Measurements from ENCODE around the gene DYNC1I1.

The DYNC1I1 gene

DNA sequence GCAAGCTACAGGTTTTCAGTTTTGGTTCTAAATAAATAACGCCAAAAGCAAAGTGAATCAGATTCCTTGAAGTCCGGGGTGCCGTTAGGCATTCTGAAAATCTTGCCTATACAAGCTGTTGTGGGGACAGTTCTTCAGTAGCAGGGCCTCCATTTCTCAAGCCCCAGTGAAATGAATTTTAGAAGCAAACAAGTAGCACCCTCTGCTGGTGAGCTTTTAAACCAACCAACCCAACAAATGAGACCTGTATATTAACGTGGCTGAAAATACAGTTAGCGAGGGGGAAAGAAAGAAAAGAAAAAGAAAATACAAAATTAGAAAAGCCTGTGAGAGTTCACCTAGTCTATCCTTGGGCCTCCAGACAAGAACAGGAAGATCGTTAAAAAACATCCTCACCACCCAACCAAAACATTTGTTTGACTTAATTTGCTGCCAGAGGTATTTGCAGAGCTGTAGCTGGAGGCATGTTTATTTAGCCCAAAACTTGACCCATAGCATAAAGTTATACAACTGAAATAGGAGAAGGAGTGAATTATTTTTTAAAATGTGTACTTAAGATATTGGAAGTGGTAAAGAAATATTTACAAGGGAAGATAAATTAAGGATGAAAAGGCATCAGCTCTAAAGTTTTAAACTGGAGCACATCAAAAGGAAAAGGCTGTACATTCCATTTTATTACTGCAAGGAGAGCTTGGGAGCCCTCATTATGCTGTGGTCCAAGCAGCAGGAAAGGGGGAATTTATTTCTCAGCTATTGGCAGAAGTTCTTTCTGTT lies 98.9 kb downstream of the DYNC1I1 start:
- Histone ChIP-seq H3K4me1 (ENCODE audit: insufficient read depth, low read length, poor library complexity, severe bottlenecking) (no peaks in the 10 kb centered on the region), H3F3A (ENCODE audit: low read depth) (no peaks in the 10 kb centered on the region), H3K9me3 (ENCODE audit: insufficient read depth, low read depth, low read length) (no peaks in the 10 kb centered on the region), H3K9me2 (replicated peaks; ENCODE audit: low read depth, low read length) (no peaks in the 10 kb centered on the region), H3K4me3 (ENCODE audit: low read length, poor library complexity, severe bottlenecking) (no peak overlapping the region), H2AFZ (ENCODE audit: low read length) (0 out of 2 replicates have a peak overlapping the region, but pooled peaks have one; percentile 2), H4K20me1 (ENCODE audit: insufficient read depth, low read length, poor library complexity, severe bottlenecking) (no peaks in the 10 kb centered on the region), H3K79me2 (ENCODE audit: insufficient read depth, low read length) (no peaks in the 10 kb centered on the region), H3K4me2 (ENCODE audit: low read depth, low read length, poor library complexity, severe bottlenecking) (no peak overlapping the region), H3K9ac (ENCODE audit: low read depth, low read length, poor library complexity, severe bottlenecking) (no peak overlapping the region), H3K36me3 (ENCODE audit: insufficient read depth, low read length) (no peaks in the 10 kb centered on the region), H3K27me3 (ENCODE audit: insufficient read depth, low read length, poor library complexity, severe bottlenecking) (no peaks in the 10 kb centered on the region)
- TF ChIP-seq, protein P1, sequence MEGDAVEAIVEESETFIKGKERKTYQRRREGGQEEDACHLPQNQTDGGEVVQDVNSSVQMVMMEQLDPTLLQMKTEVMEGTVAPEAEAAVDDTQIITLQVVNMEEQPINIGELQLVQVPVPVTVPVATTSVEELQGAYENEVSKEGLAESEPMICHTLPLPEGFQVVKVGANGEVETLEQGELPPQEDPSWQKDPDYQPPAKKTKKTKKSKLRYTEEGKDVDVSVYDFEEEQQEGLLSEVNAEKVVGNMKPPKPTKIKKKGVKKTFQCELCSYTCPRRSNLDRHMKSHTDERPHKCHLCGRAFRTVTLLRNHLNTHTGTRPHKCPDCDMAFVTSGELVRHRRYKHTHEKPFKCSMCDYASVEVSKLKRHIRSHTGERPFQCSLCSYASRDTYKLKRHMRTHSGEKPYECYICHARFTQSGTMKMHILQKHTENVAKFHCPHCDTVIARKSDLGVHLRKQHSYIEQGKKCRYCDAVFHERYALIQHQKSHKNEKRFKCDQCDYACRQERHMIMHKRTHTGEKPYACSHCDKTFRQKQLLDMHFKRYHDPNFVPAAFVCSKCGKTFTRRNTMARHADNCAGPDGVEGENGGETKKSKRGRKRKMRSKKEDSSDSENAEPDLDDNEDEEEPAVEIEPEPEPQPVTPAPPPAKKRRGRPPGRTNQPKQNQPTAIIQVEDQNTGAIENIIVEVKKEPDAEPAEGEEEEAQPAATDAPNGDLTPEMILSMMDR (conservative IDR thresholded peaks at IDR 0.05; ENCODE audit: low read length) = peak; percentile 79
- TF ChIP-seq EZH2phosphoT487 (IDR thresholded peaks at IDR 0.05; ENCODE audit: borderline replicate concordance) = no peak

DNA sequence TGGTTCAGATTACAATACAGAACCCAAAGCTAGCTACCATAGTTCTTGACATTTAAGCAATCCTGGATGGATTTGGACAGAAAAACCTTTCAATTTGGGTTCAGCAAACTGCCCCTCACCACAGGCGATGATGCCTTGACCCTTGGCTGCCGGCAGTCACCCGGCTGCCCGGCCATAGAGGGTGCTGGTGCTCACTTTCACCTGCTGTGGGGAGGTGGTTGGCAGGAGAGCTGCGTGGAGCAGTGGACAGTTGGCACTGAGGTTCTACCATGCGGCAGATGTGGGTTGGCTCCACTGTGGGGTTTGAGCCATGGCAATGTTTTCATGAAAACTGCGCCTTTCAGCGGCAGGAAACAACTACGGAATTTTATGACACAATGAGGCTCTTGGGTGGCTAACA lies 99.5 kb downstream of the DYNC1I1 start:
- no peak overlapping the region for H2AFZ ChIP-seq (ENCODE audit: low read length)
- no peaks in the 10 kb centered on the region for H3K9me3 ChIP-seq (ENCODE audit: insufficient read depth, low read depth, low read length)
- no peak overlapping the region for H3K9ac ChIP-seq (ENCODE audit: low read depth, low read length, poor library complexity, severe bottlenecking)
- no peaks in the 10 kb centered on the region for H3K9me2 ChIP-seq (replicated peaks; ENCODE audit: low read depth, low read length)
- H3K36me3 ChIP-seq (ENCODE audit: insufficient read depth, low read length) = no peaks in the 10 kb centered on the region
- no peak overlapping the region for H3K4me3 ChIP-seq (ENCODE audit: low read length, poor library complexity, severe bottlenecking)
- H3K79me2 ChIP-seq (ENCODE audit: insufficient read depth, low read length) = no peaks in the 10 kb centered on the region
- no peaks in the 10 kb centered on the region for H3F3A ChIP-seq (ENCODE audit: low read depth)
- H4K20me1 ChIP-seq (ENCODE audit: insufficient read depth, low read length, poor library complexity, severe bottlenecking) = no peaks in the 10 kb centered on the region
- TF ChIP-seq EZH2phosphoT487 (IDR thresholded peaks at IDR 0.05; ENCODE audit: borderline replicate concordance) = no peak
- TF ChIP-seq, protein P1 (conservative IDR thresholded peaks at IDR 0.05; ENCODE audit: low read length) = no peak
- H3K4me1 ChIP-seq (ENCODE audit: insufficient read depth, low read length, poor library complexity, severe bottlenecking) = no peaks in the 10 kb centered on the region
- H3K27me3 ChIP-seq (ENCODE audit: insufficient read depth, low read length, poor library complexity, severe bottlenecking) = no peaks in the 10 kb centered on the region
- no peak overlapping the region for H3K4me2 ChIP-seq (ENCODE audit: low read depth, low read length, poor library complexity, severe bottlenecking)

DNA sequence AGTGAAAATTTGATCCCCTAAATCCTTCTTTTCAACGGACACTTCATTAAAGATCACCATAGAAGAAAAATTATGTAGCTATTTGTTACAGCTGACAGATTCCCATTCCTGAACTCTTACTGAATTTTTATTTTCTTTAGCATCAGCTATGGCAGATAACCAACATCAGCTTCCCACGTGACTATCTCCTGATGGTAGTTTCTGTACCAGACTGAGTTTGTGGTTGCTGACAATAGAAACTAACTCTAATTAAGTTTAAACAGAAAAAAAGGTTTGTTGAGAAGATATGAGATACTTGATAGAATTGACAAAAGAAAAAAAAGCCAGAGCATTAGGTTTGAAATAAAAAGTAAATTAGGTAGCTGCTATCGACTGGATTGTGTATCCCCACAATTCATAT lies 101.8 kb downstream of the DYNC1I1 start:
- no peaks in the 10 kb centered on the region for H3K36me3 ChIP-seq (ENCODE audit: insufficient read depth, low read length)
- no peak overlapping the region for H2AFZ ChIP-seq (ENCODE audit: low read length)
- no peaks in the 10 kb centered on the region for H3K27me3 ChIP-seq (ENCODE audit: insufficient read depth, low read length, poor library complexity, severe bottlenecking)
- no peaks in the 10 kb centered on the region for H3F3A ChIP-seq (ENCODE audit: low read depth)
- no peak overlapping the region for H3K4me2 ChIP-seq (ENCODE audit: low read depth, low read length, poor library complexity, severe bottlenecking)
- no peaks in the 10 kb centered on the region for H3K79me2 ChIP-seq (ENCODE audit: insufficient read depth, low read length)
- H4K20me1 ChIP-seq (ENCODE audit: insufficient read depth, low read length, poor library complexity, severe bottlenecking) = no peaks in the 10 kb centered on the region
- H3K9me2 ChIP-seq (replicated peaks; ENCODE audit: low read depth, low read length) = no peaks in the 10 kb centered on the region; the same call in 1 of the 2 replicates
- no peak overlapping the region for H3K4me3 ChIP-seq (ENCODE audit: low read length, poor library complexity, severe bottlenecking)
- no peaks in the 10 kb centered on the region for H3K9me3 ChIP-seq (ENCODE audit: insufficient read depth, low read depth, low read length)
- H3K9ac ChIP-seq (ENCODE audit: low read depth, low read length, poor library complexity, severe bottlenecking) = no peak overlapping the region
- TF ChIP-seq, protein P1 (conservative IDR thresholded peaks at IDR 0.05; ENCODE audit: low read length) = no peak
- no peak for TF ChIP-seq EZH2phosphoT487 (IDR thresholded peaks at IDR 0.05; ENCODE audit: borderline replicate concordance)
- H3K4me1 ChIP-seq (ENCODE audit: insufficient read depth, low read length, poor library complexity, severe bottlenecking) = no peaks in the 10 kb centered on the region

Measured in Loucy (cell line).